NT2/D1 (cell line): Measurements from ENCODE around the gene SYT1.

Experiments
- SUZ12 ChIP-seq: IDR thresholded peaks from 2 replicates; pipeline ENCODE4 v1.6.1; 2011; ENCODE audit not compliant: insufficient read length, insufficient read depth; ENCODE audit errors: extremely low read depth
- ZNF274 ChIP-seq: IDR thresholded peaks from 2 replicates; pipeline ENCODE4 v1.6.1; 2011; ENCODE audit warnings: mild to moderate bottlenecking, low read depth, low read length

- TF ChIP-seq ZNF274 = no peak
- TF ChIP-seq SUZ12 = no peak
These were observed 99.9 kb downstream of the SYT1 start for GRCh38 chr12:78964521-78964920.
